ENCODE measurements around the gene ACTR5.

ACTR5 gene

DNA sequence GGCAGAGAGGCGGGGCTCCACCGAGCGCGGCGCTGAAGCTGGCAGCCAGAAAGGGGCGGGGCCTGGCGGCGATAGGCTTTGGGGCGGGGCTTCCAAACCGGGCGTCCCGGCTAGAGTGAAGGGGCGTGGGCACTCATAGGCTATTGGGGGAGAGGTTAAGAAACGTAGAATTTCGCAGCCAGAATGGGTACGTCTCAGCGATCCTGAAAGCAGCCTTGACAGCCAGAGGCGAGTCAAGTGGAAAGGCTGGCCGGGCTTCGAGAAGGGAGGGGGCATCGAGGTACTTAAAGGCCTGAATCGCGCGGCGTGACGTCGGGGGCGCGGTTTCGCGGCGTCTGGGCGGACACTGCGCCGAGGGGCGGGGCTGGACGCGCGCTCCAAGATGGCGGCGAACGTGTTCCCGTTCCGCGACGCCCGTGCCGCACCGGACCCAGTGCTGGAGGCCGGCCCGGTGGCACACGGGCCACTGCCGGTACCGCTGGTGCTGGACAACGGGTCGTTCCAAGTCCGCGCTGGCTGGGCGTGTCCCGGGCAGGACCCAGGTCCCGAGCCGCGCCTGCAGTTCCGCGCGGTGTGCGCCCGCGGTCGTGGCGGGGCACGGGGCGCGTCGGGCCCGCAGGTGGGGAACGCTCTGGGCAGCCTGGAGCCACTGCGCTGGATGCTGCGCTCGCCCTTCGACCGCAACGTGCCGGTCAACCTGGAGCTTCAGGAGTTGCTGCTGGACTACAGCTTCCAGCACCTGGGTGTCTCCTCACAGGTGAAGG lies at the start of gene ACTR5:
TSS of gene ACTR5 (plus strand) at position 364 of the 764 bp plus-strand sequence. CDS start at position 383, 19 bp downstream.
- peak; percentile 38 for DNase-seq

DNA sequence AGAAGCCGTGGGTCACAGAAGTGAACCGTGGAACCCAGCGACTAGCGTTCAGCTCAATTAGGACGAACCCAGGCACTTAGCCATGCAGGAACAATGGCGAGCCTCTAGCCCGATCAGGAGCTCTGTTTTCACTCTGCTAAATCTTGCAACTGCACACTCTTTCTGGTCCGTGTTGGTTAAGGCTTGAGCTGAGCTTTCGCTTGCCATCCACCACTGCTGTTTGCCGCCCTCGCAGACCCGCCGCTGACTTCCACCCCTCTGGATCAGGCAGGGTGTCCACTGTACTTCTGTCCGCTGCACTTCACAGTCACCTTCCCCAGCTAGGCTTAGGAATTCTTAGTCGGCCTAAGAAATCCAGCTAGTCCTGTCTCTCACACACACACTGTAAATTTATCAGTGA lies 49.7 kb upstream of the ACTR5 start:
- DNase-seq, result no peak

DNA sequence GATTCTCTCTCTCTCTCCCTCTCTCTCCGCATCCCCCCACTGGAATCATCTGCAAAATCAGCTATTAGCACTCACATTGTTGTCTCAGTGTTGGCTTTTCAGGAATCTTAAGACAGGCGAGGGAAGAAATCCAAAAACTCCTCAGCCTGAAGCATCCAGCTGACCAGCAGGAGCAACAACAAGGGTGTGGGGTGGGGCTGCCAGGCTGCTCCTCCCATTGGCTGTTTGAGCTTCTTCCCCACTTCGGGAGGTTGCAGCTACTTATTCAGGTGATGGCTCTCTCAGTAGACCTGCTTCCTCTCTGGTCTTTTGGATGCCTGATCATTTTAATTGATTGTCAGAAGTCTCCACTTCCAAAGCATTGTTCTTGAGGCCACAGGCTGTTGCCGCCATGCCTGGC lies 48.1 kb upstream of the ACTR5 start:
- no peak for DNase-seq

DNA sequence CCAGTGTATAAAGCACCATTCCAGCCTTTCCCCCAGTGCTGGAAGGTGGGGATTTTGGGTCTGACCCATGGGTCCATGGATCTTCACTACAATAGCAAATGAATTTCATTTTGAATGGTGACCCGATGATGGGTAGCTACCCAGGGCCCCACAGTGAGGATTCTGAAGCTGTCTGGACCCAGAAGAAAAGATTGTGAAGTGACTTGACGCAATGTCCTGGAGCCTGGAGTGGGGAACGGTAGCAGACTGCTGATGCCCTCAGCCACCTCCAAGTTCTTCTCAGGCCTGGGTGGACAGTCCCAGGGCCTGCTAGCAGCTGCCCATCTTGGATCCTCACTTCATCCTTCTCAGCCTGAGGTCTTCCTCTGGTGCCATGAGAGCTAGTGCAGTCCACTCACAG lies 47.3 kb upstream of the ACTR5 start:
- DNase-seq, result no peak

DNA sequence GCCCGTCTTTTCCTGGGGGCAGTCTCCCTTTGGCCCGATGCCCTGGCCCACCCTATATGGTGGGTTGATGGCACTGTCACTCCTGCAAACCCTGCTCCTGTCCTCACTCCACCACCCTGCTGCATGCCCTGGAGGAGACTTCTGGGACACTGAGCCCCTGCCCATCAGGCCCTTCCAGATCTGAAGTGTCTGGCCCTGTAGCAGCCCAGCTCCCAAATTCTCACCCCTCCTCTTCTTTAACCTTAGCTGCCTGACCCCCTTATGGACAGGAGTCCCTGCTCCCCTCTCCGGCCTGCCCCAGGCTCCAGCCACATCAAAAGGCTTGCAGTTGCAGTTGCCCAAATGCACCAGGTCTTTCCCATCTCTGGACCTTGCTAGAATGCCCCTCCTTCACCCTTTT lies 44.7 kb upstream of the ACTR5 start:
- DNase-seq, result no peak

DNA sequence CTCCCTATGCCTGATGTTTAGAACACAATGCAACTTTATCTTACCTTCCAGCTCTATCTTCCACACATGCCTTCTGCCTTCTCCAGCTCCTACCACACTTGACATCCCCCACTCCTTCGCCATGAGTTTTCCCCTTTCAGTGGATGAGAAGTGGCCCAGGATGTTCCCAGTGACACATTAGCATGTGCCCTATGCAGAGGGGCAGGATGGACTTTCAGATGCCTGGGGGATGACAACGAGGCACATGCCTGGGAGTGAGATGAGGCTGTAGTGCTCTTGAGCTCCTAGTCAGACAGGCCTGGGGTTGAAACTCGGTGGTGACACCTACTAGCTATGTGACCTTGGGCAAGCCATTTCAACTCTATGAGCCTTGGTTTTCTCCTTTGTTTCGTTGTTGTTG lies 44.1 kb upstream of the ACTR5 start:
- no peak for DNase-seq

DNA sequence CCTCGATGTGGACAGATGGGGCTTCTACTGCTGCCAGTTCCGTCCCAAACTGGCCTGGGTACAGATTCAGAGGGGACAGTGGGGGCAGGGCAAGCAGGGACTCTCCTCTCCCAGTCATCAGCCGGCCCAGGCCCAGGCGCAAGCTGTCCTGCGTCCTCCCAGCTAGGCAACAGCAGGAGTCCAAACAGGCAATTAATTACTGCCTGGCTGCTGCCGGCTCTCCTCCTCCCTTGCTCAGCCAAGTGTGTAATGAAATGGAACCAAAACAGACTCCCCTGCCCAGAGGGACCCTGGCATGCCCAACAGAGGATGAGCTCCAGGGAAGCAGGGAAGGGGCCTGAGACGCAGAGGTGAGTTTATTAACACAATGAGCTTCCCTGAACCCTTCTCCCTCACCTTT lies 41.8 kb upstream of the ACTR5 start:
- no peak for DNase-seq

DNA sequence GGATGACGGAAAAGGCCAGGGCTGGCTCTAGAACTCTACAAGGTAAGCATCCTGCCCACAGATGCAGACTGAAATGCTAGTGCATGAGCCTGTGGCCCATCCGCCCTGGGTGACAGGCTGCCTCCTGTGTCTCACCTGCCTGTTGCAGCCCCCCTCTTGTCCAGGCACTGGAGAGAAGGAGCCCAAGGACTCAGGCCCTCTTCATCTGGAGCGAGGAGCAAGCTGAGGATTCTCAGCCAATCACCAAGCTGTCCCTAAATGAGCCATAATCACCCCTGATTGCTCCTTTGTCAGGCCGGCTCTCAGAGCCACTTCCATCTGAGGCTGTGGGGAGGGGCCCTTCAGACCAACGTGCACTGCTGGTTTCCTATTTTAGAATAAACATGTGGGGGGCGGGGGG lies 34.0 kb upstream of the ACTR5 start:
- DNase-seq, result no peak

DNA sequence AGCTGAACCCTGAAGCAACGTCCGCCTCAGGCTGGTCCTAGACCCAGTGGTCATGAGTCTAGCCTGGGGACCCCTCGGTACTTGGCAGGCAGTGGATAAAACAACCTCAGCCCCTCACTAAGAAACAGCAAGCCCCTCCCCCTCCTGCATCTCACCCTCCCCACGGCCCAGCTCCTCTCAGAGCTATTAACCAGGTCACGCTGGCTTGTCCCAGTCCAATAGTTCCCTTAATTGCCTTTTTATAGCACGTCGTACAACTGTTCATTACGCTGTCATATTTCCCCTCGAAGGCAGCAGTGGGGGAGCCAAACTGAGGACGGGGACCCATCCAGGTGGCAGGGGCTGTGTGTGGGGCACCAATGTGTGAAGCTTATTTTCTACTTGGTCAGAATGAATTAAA lies 32.6 kb upstream of the ACTR5 start:
- no peak for DNase-seq

DNA sequence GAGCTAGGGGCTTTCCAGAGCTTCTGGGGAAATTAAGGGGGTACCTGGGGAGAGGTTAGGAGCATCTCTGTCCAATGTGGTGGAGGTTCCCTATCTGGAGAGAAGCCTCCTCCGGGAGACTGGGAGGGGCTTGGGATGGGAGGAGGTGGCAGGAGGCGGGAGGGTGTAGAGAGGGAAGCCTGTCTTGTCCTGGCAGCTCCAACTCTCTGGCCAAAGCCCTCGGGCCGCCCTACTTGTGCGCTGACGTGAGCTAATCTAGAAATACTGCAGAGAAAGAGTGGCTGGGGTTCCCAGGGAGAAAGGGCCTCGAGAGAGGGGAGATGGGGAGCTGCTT lies 25.6 kb upstream of the ACTR5 start:
- DNase-seq, result no peak

DNA sequence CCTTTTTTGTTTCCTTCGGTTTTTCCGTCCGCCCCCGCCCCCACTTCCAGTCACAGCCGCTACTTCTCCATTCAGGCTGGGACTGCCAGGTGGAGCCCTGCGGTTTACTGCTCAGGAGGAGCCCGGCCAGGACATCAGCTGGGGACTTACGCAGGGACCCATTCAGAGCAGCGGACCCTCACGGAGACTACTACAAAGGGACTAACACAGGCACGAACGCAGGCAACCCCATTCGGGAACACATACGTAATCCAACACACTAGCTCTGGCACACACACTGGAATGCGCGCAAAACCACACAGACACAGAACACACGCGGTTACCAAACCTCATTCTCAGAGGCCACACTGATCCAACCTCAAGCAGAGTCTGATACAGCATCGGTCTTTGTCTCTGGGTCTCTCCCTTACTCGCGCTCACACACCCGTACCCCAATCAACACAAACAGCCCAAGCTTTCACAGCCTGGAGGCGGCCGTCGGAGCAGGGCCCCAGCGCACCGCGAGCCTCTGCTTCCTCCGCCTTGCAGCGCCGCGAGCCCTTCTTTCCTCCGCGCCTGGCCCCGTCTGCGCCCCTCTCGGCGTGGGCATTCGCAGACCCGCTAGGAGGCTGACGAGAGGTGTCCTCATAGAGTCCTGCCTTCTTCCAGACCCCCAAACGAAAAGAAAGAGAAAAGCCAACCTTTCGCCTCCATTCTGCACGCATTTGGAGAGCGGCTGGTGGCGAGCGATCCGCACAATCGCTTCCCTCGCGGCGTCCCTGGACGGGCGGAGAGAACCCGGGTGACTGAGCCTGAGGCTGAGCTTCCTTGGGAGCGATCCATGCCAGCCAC lies 25.0 kb upstream of the ACTR5 start:
- no peak for DNase-seq

DNA sequence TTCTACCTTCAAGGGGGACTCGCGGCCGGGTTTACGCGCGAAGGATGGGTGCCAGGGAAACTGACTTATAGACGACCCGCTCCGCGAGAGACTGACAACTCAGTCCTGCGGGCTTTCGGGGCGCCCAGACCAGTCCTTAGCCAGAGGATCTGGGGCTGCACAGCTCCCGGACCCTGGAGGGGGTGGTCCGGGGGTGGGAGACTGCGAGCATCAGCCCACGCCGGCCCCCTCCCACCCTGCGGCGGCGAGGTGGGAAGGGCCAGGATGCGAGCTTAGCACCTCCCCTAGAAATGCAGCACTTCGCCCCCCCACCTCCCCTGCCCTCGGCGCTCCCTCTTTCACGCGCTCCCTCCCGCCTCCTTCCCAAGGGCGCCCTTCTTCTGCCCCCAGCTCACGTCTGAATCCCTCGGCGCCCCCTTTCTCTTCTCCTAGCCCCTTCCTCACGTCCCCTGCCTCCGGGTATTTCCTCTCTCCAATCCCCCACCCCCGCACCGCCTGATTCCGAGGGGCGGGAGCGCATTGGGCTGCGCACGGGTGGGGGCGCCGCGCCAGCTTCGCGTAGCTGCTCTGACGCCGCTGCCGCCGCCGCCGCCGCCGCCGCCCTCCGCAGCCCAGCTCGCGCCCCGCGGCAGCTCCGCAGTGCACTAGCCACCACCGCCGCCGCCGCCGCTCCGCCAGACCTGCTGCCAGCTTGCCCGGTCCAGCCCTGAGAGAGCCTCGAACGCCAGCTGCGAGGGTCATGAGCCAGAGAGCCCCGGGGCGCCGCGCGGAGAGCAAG lies 24.2 kb upstream of the ACTR5 start, which contains the start of gene SLC32A1:
TSS of gene SLC32A1 (plus strand) at position 639 of the 778 bp plus-strand sequence. CDS start 239 bp downstream, outside the sequence.
- DNase-seq, result no peak

DNA sequence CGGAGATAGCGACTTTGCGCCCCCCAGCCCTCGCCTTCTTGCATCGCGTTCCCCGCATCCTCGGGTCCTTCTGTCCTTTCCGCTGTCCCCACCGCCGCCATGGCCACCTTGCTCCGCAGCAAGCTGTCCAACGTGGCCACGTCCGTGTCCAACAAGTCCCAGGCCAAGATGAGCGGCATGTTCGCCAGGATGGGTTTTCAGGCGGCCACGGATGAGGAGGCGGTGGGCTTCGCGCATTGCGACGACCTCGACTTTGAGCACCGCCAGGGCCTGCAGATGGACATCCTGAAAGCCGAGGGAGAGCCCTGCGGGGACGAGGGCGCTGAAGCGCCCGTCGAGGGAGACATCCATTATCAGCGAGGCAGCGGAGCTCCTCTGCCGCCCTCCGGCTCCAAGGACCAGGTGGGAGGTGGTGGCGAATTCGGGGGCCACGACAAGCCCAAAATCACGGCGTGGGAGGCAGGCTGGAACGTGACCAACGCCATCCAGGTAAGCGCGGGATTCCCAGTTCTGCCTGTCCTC lies 23.6 kb upstream of the ACTR5 start:
- no peak for DNase-seq

DNA sequence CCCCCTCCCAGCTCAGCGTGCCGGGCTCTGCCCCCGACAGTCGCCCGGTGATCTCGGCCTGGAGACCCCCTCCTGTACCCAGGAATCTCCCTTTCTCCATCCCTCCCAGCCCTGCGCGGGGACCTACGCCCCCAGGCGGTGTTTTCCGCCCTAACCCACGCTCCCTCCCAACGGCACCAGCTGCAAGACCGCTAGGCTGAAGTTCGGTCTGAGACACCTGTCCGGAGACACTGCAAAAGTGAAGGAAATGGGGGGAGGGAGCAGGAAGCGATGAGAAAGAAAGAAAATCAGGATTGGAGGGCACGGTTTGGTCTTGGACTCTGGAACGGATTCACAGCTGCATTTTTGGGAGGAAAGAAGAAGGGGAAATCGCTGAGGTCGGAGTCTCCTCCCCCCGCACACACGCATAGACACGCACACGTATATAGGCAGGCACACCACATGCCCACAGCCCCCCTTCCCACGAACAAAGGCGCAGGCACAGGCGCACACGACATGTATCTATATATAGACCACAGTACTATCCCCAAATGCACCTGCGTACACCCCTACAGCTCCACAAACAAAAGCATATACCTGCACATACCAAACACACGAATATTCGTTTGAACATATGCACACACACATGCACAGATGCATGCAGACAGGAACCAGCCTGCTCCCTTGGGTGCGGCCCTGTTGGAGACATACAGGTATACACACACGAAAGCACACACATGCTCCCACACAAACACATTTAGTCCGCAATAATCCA lies 22.9 kb upstream of the ACTR5 start:
- DNase-seq, result no peak

DNA sequence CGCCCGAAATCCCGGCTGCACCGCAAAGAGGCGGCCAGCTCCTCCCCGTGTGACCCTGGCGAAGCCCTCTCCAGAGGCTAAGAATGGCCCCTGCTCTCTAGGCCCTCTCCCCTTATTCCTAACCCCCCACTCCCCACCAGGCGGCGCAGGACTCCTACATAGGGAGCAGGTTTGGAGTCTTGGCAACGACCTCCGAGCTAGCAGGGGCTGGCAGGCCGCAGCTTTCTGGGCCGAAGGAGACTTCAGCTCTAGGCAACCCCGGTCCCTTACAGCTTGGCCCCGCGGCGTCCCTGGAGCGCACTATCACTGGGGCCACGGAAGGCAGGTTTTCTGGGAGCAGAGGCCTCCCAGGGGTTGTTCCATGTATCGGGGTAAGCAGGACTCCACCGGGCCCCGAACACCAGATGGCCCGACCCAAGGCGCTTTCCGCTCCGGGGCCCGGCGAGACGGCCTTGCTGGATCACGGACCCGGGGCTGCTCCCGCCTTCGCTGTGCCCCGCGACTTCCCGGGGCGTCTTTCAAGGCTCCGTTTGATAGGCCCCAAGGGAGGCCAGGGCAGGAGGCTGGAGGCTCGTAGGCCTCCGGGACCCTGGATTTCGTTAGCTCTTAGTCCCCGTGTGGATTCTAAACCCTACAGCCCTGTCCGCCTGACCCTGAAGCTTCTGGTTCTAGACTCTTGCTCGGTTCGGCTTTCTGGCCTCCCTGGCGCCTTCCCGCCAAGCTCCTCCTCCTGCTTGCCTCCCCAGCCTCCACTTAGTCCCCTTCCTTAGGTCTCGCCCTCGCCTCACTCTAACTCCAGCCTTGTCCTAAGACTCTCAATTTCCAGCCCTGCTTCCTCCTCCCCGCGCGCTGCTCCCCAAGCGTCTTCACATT lies 22.1 kb upstream of the ACTR5 start:
- no peak for DNase-seq

DNA sequence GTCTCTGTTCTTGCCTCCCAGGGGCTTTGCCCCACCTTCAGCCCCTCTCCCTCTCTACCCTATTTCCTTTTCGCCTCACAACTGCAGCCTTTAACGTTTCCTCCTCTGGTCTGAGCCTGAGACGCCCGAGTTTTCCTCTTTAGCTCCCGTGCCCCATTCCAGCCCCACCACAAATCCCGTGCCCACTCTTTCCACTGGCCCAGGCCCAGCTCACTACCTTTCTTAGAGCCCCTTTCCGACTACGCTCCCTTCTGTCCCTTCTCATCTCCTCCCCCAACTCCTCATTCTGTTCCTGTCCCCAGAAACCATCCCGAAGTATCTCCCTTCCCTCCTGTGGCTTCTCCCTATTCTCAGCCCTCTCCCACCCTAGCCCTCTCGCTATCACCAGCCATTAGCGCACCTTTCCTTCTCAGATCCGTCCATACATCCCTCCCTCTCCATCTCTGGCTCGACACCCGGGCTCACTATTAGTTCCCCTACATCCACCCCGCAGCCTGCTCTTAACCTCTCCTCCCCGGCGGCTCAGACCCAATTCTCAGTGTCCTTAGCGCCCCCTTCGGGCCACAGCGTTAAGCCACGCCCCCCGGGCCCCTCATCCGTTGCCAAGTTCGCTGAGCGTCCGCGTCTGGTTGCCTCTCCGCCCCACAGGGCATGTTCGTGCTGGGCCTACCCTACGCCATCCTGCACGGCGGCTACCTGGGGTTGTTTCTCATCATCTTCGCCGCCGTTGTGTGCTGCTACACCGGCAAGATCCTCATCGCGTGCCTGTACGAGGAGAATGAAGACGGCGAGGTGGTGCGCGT lies 21.3 kb upstream of the ACTR5 start:
- DNase-seq, result no peak

DNA sequence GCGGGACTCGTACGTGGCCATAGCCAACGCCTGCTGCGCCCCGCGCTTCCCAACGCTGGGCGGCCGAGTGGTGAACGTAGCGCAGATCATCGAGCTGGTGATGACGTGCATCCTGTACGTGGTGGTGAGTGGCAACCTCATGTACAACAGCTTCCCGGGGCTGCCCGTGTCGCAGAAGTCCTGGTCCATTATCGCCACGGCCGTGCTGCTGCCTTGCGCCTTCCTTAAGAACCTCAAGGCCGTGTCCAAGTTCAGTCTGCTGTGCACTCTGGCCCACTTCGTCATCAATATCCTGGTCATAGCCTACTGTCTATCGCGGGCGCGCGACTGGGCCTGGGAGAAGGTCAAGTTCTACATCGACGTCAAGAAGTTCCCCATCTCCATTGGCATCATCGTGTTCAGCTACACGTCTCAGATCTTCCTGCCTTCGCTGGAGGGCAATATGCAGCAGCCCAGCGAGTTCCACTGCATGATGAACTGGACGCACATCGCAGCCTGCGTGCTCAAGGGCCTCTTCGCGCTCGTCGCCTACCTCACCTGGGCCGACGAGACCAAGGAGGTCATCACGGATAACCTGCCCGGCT lies 20.6 kb upstream of the ACTR5 start:
- no peak for DNase-seq

DNA sequence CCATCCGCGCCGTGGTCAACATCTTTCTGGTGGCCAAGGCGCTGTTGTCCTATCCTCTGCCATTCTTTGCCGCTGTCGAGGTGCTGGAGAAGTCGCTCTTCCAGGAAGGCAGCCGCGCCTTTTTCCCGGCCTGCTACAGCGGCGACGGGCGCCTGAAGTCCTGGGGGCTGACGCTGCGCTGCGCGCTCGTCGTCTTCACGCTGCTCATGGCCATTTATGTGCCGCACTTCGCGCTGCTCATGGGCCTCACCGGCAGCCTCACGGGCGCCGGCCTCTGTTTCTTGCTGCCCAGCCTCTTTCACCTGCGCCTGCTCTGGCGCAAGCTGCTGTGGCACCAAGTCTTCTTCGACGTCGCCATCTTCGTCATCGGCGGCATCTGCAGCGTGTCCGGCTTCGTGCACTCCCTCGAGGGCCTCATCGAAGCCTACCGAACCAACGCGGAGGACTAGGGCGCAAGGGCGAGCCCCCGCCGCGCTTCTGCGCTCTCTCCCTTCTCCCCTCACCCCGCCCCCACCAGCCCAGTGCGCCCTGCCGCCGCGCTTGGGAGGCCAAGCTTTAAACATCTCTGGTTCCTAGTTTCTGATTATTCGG lies 20.0 kb upstream of the ACTR5 start:
- no peak for DNase-seq

DNA sequence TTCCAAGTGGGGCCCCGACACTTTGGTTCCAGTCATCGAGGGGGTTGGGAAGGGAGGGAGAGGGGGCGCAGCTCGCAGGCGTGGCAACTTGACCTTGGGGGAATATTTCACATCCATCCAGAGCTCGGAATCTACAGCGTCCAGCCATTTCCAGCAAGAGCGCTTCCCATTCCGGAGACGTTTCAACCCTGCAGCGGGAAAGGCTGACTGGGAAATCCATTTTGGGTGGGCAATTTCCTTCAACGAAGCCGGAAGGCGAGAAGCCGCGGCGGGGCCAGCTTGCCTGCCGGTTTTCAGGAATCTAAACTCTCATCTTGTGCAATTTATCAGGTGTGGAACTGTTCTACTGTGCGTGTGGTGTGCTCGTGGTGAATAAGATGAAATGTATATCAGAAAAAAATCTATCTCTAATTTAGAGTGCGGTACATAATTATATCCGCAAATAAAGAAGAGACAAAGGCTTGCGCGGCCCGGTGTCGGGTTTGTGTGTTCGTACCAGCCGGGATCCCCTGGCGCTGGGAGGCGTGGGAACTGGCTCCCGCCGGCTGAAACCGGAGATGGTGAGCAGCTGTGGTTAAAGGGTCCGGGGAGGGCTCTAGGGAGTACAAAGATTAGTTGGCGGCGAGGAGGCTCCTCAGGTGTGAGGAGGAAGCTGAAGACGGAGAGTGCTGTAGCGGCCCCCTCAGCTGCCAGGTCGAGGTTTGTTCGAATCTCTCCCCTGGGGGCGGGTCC lies 19.2 kb upstream of the ACTR5 start:
- DNase-seq, result no peak
